ENCODE data around the gene SLFNL1.

DNA sequence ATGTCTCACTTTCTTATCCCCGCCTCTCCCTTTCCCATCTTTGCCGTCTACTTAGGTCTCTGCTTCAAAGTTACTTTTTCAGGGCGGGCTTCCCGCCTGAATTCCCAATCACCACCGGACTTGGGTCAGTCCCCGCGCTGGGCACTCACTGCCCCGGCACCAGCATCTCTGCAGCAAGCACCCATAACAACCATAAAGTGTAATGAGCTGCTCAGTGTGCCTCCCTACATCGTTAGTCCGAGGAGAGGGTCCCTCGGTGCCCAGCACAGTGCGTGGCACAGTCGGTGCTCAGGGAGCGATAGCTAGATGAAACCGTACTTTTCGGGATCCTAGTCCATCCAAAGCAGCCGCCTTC is 42.7 kb downstream of the SLFNL1 start:
- TF ChIP-seq, protein P1, sequence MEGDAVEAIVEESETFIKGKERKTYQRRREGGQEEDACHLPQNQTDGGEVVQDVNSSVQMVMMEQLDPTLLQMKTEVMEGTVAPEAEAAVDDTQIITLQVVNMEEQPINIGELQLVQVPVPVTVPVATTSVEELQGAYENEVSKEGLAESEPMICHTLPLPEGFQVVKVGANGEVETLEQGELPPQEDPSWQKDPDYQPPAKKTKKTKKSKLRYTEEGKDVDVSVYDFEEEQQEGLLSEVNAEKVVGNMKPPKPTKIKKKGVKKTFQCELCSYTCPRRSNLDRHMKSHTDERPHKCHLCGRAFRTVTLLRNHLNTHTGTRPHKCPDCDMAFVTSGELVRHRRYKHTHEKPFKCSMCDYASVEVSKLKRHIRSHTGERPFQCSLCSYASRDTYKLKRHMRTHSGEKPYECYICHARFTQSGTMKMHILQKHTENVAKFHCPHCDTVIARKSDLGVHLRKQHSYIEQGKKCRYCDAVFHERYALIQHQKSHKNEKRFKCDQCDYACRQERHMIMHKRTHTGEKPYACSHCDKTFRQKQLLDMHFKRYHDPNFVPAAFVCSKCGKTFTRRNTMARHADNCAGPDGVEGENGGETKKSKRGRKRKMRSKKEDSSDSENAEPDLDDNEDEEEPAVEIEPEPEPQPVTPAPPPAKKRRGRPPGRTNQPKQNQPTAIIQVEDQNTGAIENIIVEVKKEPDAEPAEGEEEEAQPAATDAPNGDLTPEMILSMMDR (IDR thresholded peaks at IDR 0.05): no peak
- TF ChIP-seq POLR2A (IDR thresholded peaks at IDR 0.05; ENCODE audit: low read length) (no peak), MAFK (IDR thresholded peaks at IDR 0.05; ENCODE audit: partially characterized antibody) (no peak), JUN (IDR thresholded peaks at IDR 0.05) (no peak)
- TF ChIP-seq, protein P2, sequence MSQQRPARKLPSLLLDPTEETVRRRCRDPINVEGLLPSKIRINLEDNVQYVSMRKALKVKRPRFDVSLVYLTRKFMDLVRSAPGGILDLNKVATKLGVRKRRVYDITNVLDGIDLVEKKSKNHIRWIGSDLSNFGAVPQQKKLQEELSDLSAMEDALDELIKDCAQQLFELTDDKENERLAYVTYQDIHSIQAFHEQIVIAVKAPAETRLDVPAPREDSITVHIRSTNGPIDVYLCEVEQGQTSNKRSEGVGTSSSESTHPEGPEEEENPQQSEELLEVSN (IDR thresholded peaks at IDR 0.05; ENCODE audit: borderline replicate concordance, low read depth): no peak
